Kidney glomerular epithelial cell (primary cell): Measurements from ENCODE around the gene ZNF474.
"Not testable (repeated sequence)": the region's sequence is repeated elsewhere in the genome, so short reads cannot be mapped to it uniquely, and the experiment has no call there.

Experiments used
- DNase-seq: peaks from one replicate; lab custom pipeline; 2025; lab: John Stamatoyannopoulos, UW

Gene ZNF474

DNA sequence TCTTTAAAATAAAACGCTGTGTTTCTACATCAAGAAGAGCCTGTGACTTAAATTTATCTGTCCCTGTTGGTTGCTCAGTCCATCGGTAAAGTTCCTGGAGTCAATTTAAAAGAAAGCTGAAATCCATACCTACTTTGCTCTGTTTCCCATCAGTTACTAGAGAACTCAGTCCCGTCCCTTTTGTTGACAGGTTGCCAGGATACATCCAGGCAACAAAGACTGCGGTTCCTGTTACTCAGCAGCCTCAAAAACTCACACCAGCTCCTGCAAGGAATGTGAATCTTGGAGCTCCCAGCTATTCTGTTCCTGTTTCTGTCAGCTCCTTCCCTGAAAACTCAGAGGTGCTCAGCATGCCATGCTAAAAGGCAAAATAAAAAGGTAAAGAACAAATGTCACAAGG, at the start of gene ZNF474:
Gene ZNF474 (plus strand): TSS at position 241 of the 400 bp plus-strand sequence. CDS start 22,445 bp downstream, outside the sequence.
- DNase-seq = peak; percentile 95

GRCh38 chr5:122081541-122081940, 47.8 kb upstream of the ZNF474 start:
- no peak for DNase-seq

- DNase-seq = no peak
These were observed 45.8 kb upstream of the ZNF474 start for GRCh38 chr5:122083535-122083934.

DNA sequence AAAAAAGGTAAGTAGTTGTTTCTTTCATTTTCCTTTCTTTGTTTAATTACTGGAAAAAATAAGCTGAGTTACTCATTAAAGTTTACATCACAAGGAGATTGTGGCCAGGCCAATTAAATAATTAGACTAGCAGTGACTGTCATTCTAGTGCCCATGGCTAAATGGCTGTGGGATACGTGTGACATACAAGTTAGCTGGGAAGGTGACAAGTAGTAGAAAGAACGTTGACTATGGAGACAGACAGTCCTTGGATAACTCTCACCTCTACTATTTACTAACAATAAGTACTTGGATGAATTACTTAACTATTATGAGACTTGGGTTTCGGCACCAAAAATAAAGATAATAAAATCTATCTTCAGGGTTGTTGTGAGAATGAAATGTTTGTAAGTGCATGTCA, 44.3 kb upstream of the ZNF474 start:
- DNase-seq = no peak

- peak; percentile 19 for DNase-seq
These were observed 40.0 kb upstream of the ZNF474 start for GRCh38 chr5:122089096-122090013.

DNA sequence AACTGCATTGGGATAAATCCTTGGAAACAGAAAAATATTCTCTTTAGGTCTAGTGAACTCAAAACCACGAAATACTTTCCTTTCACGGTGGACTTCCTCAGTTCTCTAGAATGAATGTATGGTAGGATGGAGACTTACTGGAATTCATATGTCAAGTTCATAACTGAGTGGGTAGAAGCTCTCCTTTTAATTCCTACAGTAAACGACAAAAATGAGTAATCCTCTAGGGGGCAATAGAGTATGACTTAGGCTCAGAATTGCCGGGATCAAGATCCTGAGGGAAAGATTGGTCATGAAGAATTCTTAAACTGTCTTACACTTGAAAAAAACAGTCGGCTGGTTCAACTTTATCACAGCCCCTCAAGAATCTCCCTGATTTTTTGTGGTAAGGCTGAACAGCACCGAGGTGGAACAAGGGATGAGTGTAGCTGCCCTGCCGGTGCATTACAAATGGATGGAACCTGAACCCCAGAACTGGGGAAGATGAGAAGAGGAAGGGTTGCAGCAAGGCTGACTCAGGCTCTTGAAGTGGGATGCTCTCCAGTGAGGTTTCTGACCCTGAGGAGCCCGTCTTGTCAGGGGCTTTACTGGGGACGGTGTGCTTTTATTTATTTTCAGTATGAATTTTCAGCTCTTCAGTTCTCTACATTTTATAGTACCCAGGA, 37.3 kb upstream of the ZNF474 start:
- peak; percentile 51 for DNase-seq

GRCh38 chr5:122093415-122094180, 35.7 kb upstream of the ZNF474 start:
- peak; percentile 46 for DNase-seq

DNA sequence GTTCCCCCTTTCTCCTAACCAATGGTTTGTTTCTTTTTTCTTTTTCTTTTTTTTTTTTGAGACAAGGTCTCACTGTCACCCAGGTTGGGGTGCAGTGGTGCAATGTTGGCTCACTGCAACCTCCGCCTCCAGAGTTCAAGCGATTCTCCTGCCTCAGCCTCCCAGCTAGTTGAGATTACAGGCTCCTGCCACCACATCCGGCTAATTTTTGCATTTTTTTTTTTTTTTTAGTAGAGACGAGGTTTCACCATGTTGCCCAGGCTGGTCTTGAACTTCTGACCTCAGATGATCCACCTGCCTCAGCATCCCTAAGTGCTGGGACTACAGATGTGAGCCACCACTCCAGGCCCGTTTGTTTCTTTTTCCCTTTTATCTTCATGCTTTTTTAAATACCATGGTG, 35.1 kb upstream of the ZNF474 start:
- not testable (repeated sequence) for DNase-seq

DNA sequence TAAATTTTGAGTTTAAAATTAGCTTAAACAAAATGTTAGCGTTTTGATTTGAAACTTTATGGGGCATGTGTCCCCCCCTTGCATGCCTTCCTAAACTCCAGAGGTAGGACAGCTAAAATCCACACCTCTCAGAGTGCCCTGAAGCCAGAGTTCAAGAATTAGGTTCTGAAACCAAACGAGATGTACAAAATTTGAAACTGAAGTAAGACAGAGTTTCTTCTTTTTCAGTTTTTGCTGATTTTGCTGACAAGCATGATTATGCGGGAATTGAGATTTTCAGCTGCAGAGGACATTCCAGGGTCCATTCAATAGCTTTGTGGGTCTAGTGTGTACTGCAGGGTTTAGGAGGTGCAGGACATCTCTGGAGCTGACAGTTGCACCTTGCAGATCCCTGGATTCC, 34.2 kb upstream of the ZNF474 start:
- DNase-seq = no peak

DNA sequence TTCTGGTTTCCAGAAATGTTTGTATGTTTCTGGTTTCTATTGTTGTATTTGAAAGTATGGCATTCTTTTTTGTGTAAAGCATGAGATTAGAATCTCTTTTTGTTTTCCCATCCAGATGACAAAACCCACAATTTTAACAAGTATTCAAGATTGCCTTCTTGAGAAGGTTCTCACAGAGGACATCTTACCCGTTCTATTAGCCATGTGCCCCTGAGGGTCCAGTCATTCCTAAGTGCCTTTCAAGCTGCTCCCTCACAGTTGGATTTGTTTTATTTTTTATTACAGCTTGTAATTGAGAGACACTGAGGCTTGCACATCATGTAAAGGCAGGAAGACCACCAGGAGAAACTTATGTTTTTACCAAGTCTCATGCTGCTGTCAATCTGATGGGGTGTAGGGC, 32.0 kb upstream of the ZNF474 start:
- no peak for DNase-seq

DNA sequence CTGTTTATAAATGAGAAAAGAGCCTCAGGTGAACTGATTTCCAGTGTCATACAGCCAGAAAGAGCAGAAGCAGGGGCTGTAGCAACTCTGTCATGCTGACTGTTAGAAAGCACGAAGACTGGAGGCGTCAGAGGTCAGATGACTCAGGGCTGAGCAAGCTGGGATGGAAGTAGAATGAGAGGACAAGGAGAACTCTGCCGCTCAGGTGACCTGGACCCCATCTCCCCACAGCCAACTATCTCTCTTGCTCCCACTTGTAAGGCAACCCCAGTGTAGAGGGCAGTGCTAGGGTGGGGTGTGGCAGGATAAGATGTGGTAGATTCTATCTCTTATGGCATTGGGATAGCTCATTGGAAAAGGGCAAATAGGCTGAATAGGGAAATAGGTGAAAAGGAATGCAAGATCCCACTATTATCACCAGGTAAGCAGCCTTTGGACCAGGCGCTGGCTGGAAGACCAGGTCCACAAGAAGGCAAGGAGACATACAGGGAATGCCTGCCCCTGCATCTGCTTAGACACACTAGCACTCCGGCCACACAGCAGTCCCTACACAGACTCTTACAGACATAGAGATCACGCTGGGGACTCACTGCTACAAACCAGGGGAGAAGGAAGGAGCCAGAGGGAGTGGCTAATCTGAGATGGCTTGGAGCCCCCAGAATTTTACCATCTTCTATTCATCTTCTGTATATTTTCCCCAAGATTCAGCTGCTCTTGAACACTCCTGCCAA, 30.1 kb upstream of the ZNF474 start:
- peak; percentile 77 for DNase-seq

DNA sequence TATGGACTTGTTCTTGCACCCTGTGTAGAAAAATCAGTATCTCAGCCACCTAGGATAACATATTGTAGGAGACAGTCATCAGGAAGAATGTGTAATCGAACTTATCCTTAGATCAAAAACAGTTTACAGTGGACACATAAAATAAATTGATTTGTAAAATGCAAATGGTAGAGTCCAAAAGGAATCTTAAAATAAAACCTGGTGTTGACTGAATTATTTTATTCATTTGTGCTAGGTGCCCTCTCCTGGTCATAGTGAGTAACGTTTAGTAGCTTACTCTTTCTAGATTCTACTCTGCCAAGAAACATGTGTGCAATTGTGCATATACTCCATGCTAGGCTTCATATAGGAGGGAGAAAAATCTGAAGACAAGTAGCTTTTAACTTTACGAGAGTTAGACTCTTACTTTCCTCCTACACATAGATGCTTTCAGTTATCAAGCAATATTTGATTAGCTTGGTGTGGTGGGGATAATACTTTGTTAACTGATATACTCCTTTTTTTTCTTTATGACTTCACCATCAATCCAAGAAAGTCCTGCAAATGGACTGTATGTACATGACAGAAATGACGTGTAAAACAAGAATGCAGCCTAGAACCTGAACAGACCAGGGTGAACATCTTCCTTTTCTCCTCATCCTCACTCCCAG, 27.6 kb upstream of the ZNF474 start:
- DNase-seq = peak; percentile 36

DNA sequence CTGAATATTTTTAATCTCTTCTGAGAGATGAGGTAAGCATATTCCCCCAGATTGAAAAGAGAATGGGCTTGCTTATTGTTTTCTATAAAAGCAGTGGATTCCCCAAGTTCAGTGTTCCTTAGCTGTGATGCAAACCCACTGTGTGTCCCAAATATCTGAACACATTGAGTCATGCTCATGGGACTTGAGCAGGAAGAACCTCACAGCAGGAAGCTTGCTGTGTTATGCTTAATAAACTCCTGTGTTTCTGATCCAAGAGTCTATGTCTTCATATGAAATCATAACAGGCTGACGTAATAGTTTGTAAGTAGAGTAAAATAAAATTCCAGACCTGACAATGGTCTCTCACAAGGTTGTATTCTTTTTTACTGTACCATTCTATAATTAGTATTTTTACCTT, 26.5 kb upstream of the ZNF474 start:
- DNase-seq = peak; percentile 32

DNA sequence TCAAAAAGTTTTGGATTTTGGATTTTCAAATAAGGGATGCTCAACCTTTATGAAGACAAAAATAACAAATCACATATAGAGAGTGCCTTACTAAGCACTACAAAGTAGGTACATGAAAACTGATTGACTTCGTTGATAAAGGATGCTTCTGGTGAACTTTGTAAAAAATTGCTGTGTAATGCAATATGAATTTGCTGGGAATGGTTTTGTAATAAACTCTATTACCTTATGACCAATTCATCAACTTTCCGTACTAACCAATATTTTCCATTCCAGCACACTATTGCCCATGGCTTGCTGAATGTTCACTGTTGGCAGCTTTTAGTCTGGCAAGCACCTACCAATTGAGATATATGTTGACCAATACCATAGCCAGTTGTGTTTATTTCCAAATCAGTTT, 23.4 kb upstream of the ZNF474 start:
- no peak for DNase-seq

DNA sequence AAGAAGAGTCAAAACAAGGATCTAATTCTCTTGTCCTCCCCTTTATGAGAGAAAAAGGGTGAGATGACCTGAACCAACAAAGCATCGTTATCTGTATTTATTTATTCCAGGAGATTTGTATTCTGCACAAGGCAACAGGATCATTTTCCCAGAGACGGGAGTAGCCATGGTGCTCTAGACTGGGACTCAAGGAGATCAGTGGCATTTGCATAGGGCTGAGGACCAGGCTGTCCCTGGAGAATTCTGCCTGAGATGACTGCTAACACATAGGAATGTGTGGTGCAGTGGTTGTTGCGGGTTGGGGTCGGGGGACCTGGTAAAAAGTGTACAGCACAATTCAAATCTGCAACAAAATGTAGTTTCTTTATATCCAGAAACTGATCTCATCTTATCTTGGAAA, 22.3 kb upstream of the ZNF474 start:
- DNase-seq = no peak

DNA sequence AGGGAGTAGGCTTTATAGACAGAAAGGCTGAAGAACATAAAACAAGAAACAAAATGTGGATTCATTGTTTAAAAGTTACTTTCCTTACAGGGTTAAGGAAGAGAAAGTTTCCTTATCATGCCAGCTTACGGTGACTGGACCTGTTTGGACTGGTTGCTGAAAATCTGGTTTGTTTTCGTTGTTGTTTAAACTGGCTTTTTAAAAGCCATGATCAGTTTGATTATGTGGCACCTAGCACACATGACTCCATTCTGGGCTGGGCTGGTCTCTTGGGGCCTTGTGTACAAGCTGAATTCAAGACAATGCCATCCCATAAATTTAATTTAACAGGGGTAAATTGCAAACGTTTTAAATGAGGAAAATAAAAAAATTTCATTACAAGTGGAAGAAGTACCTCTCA, 18.4 kb upstream of the ZNF474 start:
- no peak for DNase-seq

GRCh38 chr5:122111460-122111859, 17.9 kb upstream of the ZNF474 start:
- DNase-seq = no peak

DNA sequence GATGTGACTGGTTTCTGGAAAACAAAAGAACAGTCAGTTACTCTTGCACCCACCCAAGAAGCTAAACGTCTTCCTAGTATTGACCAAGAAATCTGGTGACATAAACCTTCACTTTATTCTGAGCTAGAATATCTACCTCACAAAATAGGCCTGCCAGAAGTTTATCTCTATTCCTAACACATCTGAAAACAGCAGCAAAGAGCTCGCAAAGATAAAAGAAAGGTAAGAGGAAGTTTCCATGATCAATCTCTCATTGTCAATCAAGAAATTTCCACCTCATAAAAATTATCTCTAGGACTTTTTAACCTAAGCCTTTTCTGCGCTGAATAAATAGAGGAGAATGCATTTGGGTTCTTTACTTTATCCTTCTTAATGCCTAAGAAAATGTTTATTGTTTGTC, 17.3 kb upstream of the ZNF474 start:
- no peak for DNase-seq

DNA sequence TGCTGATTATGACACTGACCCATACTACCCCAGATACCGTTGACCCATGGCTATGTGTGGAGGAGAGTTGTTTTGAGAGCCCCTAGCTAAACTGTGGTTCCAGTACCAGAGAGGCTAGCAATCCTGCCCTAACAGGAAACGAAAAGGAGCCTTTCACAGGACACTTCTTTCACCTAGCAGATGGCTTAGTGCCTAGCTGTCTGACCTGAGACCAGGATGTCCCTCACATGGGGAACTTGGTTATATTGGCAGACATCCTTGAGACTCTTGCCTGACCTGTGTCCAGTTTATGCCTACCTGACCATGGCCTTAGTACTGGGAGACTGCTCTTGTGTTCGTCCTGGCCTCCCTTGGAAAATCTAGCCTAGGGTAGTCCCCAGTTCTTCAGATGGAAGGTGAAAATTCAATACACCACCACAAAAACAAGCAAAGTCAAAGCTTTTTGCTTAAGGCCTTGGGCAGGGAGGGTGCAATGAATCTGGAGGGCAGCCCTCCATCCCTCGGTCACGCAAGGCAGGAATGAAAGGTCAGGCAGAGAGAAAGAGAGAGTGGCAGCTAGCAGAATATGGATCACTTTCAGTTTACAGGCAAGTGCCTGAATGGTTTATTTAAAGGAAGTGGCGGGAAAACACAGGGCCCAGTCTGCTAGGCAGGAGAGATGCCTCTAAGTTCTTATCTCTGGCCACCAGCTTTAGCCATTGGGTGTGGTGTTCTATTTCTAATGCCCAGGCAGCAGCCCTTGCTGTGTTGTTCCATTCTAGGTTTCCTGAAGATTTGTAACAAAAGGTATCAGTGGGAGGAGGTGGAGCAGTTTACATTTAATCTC, 16.4 kb upstream of the ZNF474 start:
- DNase-seq = no peak

GRCh38 chr5:122114501-122114900, 14.8 kb upstream of the ZNF474 start:
- DNase-seq = no peak
